Left kidney (tissue), 1 donor: ENCODE data around the gene SP140L. TPM values are rescaled to one million over a fixed set of nuclear protein-coding genes. Genes with fewer than 3 reads are reported as not detected.

Experiments
- polyA plus RNA-seq: library from polyadenylated mRNA; unstranded; fragments of 120-200 nt; gene quantifications from one replicate; pipeline ENCODE4 v1.2.1, GENCODE V29; 2013; ENCODE audit not compliant: insufficient read length

SP140L gene
- polyA plus RNA-seq, 1 donor = 12.9 TPM

Other genes with a start within 250 kb of the SP140L start
- gene SP110, start 107.2 kb upstream of the SP140L start, polyA plus RNA-seq = 24.4 TPM
- gene SP140, start 101.5 kb upstream of the SP140L start, polyA plus RNA-seq = 1.3 TPM
- 33.5 TPM for gene SP100, start 89.0 kb downstream of the SP140L start, polyA plus RNA-seq